HEK293T (cell line): ENCODE data around the gene DDX39B.

ENCODE experiments used
- ARNT ChIP-seq: fragments of 450-650 bp; IDR thresholded peaks from 2 replicates; pipeline ENCODE4 v1.6.1; 2017; ENCODE audit warnings: mild to moderate bottlenecking
- BHLHE40 ChIP-seq: fragments of 450-650 bp; IDR thresholded peaks from 2 replicates; pipeline ENCODE4 v1.6.1; 2016; ENCODE audit warnings: mild to moderate bottlenecking, moderate library complexity, borderline replicate concordance
- CTBP1 ChIP-seq: fragments of 450-650 bp; IDR thresholded peaks from 2 replicates; pipeline ENCODE4 v1.6.1; 2016; ENCODE audit warnings: borderline replicate concordance
- ELF4 ChIP-seq: fragments of 450-650 bp; IDR thresholded peaks from 2 replicates; pipeline ENCODE4 v1.6.1; 2017; ENCODE audit warnings: antibody characterized with exemption
- FOXM1 ChIP-seq: fragments of 450-650 bp; IDR thresholded peaks from 2 replicates; pipeline ENCODE4 v1.6.1; 2017; ENCODE audit warnings: mild to moderate bottlenecking, borderline replicate concordance
- HDGF ChIP-seq: fragments of 450-650 bp; IDR thresholded peaks from 2 replicates; pipeline ENCODE4 v1.6.1; 2017; ENCODE audit warnings: antibody characterized with exemption, borderline replicate concordance
- L3MBTL2 ChIP-seq: fragments of 450-650 bp; conservative IDR thresholded peaks from 2 replicates; pipeline ENCODE4 v1.6.1; 2016; ENCODE audit warnings: mild to moderate bottlenecking
- NFRKB ChIP-seq: fragments of 450-650 bp; IDR thresholded peaks from 2 replicates; pipeline ENCODE4 v1.6.1; 2016; ENCODE audit warnings: mild to moderate bottlenecking, moderate library complexity
- SP1 ChIP-seq: fragments of 450-650 bp; IDR thresholded peaks from 2 replicates; pipeline ENCODE4 v1.6.1; 2017
- SUZ12 ChIP-seq: fragments of 450-650 bp; IDR thresholded peaks from 2 replicates; pipeline ENCODE4 v1.6.1; 2016; ENCODE audit warnings: mild to moderate bottlenecking
- TARDBP ChIP-seq: fragments of 450-650 bp; IDR thresholded peaks from 2 replicates; pipeline ENCODE4 v1.6.1; 2016
- ZNF384 ChIP-seq: fragments of 450-650 bp; IDR thresholded peaks from 2 replicates; pipeline ENCODE4 v1.6.1; 2016

DNA sequence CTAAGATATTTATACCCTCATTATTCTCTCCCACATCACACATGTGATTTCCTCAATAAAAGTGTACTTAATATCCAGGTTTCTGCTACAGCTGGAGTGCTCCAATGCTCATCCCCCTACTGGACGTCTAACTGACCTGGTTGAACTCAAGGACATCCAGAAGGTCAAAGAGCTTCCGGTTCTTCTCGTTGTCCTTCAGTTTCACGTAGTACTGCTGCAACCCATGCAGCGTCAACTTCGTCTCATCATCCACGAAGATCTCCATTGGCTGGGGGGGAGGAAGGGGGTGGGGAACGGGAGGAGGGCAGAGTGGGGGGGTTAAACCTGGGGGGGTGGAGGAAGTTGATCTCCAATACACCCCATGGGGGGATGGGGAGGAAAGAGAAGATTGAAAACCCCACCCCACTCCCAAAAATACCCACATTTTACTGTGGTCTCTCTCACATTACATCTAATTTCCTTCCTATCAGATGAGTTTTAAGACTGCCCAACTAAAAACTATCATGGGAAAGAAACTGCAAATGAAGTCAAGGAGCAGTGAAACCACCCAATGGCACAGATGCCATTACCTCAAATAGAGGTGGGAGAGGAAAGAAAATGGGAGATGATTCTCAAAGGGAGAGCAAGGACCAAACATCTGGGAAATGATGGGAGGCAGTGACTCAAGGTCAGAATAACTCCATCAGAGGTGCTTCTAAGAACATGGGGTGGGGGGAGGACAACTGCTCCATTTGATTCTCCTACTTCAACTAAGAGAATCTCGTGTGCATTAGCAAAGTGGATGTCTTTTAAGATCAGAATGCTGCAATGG lies 9.0 kb downstream of the DDX39B start:
- no peak for TF ChIP-seq L3MBTL2
- no peak for TF ChIP-seq BHLHE40
- no peak for TF ChIP-seq NFRKB
- TF ChIP-seq ARNT, result no peak
- no peak for TF ChIP-seq ELF4
- TF ChIP-seq TARDBP, result no peak
- TF ChIP-seq SP1, result no peak
- TF ChIP-seq ZNF384, result no peak
- no peak for TF ChIP-seq HDGF
- TF ChIP-seq FOXM1, result no peak
- no peak for TF ChIP-seq SUZ12
- TF ChIP-seq CTBP1, result no peak
